Left renal cortex interstitium (tissue), 4 donors: Measurements from ENCODE around the gene ACBD7. TPM values are rescaled to one million over a fixed set of nuclear protein-coding genes. Genes with fewer than 3 reads are reported as not detected.

Source experiments
- DNase-seq, 4 donors: peaks; one replicate each; pipeline ENCODE4 v3.0.0-alpha.2; 2013; ENCODE audit warnings: low read depth in 4 of 4, low spot score in 2 of 4, missing footprints in 1 of 4
- polyA plus RNA-seq, 4 donors: library from polyadenylated mRNA; unstranded; fragments of 120-200 nt; gene quantifications; one replicate each; pipeline ENCODE4 v1.2.1, GENCODE V29; 2013; ENCODE audit not compliant: insufficient read length in 4 of 4

ACBD7 gene
- polyA plus RNA-seq, 4 donors, result 5.5 to 8.0 (median 6.8) TPM

GRCh38 chr10:15092855-15093408 is 4.4 kb upstream of the ACBD7 start:
- DNase-seq, result no peak

DNA sequence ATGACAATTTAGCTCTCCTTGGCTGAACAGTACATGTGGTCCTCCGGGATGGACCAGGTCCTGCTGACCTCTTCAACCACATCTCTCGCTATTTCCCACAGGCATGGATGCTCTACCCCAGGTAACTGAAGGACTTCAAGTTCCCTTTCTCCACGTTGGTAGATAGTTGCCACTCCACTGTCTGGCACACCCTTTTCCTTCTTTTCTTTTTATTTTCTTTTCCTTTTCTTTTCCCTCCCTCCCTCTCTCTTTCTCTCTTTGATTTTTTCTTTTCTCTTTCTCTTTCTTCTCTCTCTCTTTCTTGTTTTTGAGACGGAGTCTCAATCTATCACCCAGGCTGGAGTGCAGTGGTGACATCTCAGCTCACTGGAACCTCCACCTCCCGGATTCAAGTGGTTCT is 2.8 kb upstream of the ACBD7 start:
- DNase-seq, result no peak

DNA sequence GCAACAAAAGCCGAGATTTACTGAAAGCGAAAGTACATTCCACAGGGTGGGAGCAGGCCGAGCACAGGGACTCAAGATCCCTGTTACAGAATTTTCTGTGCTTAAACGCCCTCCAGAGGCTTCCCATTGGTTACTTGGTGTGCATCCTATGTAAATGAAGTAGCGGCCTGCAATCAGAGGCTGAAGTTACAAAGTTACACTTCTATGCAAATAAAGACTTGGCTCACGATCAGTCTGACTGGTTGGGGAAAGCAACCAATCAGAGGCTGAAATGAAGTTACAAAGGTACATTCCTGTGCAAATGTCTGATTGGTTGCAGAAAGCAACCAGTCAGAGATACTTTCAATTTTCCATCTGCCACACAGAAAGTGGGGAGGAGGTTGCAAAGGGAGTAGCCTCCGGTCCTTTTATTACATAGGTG is 4.1 kb downstream of the ACBD7 start:
- DNase-seq, result peak in 3 of 4 donors; percentile 67 to 77 (median 72)

- DNase-seq, result no peak
Measured at GRCh38 chr10:15083674-15084501, 4.7 kb downstream of the ACBD7 start.

- DNase-seq, result no peak
Measured at GRCh38 chr10:15075421-15075820, 13.2 kb downstream of the ACBD7 start.

GRCh38 chr10:15072358-15072757 is 16.2 kb downstream of the ACBD7 start:
- DNase-seq, result no peak

DNA sequence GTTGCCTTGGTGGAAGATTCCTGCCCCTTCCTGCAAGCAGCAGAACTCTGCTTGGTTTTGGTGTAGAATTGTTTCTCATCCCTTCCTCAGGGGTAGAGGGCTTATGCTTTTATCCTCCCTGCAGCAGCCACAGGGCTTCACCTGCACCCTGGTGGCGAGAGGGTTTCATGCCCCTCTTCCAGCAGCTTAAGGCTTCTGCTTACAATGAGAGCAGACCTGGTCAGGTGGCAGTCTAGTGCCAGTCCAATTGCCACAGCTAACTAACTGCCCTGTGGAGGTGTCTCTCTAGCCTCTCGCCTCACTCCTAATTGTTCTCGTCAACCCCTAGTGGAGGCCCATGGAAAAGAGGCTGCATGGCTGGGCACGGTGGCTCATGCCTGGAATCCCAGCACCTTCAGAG is 19.3 kb downstream of the ACBD7 start:
- no peak for DNase-seq

GRCh38 chr10:15068802-15069201 is 19.8 kb downstream of the ACBD7 start:
- DNase-seq, result no peak

GRCh38 chr10:15067154-15067553 is 21.4 kb downstream of the ACBD7 start:
- DNase-seq, result no peak

DNA sequence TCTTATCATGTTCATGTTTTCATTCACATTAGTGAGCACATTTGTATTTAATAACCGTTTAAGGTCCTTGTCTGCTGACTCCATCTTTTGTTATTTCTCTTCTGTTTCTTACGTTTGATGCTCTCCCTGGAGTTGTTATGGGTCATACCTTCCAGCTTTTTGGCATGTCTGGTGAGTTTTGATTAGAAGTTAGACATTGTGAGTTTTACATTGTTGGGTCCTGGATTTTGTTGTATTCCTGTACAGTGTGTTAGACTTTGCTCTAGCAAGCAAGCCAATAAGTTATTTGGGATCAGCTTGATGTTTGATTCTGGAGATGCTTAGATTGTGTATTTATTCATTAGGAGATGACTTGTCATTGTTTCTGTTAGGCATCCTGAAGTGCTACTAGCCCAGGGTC is 27.9 kb downstream of the ACBD7 start:
- DNase-seq, result no peak

GRCh38 chr10:15059914-15060313 is 28.7 kb downstream of the ACBD7 start:
- no peak for DNase-seq

- no peak for DNase-seq
Measured at GRCh38 chr10:15058689-15059088, 29.9 kb downstream of the ACBD7 start.

DNA sequence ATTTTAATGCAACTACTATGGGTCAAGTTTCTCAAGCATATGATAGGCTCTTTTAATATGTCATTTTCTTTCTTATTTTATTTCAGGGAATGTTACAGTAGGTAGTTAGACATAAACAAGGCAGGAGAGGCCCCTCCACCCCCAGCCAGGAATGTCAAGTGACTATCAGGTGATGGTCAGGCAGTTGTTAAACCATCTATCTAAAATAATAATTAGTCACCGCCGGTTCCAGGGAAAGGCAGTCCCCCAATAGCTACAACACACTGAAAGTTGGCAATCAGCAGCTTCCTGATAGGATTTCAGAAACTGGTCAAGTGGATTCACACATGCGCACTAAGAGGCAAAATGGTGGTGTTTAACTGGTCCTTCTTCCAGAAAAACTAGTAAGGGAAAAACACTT is 35.5 kb downstream of the ACBD7 start:
- no peak for DNase-seq

- no peak for DNase-seq
Measured at GRCh38 chr10:15052121-15052520, 36.5 kb downstream of the ACBD7 start.

DNA sequence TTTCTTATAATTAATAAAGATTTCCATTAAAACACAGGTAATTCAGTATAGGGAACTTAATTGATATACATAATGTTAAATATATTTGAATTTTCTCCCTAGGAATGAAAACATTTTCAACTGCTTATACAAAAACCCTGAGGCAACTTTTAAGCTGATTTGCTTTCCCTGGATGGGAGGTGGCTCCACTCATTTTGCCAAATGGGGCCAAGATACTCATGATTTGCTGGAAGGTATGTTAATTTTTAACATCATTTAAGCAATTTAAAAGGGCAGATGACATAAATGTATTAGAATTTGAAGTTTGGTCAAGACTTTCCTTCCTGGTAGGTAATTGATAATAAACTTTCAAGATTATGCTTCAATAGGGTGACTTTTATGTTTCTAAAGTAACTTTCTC is 39.0 kb downstream of the ACBD7 start:
- DNase-seq, result no peak

- peak; percentile 2 to 28 (median 22) for DNase-seq
Measured at GRCh38 chr10:15046626-15047025, 42.0 kb downstream of the ACBD7 start.

GRCh38 chr10:15045380-15045779 is 43.2 kb downstream of the ACBD7 start:
- DNase-seq, result no peak

DNA sequence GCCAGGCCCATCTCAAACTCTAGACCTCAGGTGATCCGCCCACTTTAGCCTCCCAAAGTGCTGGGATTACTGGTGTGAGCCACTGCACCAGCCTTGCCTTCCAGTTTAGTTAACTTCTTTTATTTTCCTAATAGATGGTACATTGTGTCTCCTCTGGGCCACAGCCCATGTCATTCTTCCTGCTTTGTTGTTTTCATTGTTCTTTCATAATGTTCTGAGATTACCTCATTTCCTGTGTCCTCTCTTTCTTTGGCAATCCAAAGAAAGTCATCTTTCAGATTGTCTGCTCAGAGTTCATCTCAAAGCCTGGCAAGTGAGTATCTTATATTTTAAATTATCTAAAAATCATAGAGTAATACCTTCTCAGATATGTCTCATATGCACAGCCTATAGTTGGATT is 44.9 kb downstream of the ACBD7 start, which contains the start of gene OLAH:
TSS of gene OLAH (plus strand) at position 270 of the 400 bp plus-strand sequence. CDS start 3,346 bp downstream, outside the sequence.
- DNase-seq, result no peak

DNA sequence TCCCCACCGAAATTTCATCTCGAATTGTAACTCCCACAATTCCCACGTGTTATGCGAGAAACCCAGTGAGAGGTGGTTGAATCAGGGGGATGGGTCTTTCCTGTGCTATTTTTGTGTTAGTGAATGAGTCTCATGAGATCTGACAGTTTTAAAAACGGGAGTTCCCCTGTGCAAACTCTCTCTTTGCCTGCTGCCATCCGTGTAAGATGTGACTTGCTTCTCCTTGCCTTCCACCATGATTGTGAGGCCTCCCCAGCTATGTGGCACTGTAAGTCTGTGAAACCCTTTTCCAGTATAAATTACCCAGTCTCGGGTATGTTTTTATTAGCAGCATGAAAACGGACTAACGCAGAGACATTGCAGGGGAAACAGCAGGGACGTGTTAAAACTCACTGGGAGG is 50.2 kb downstream of the ACBD7 start:
- no peak for DNase-seq

- no peak for DNase-seq
Measured at GRCh38 chr10:15037691-15038090, 50.9 kb downstream of the ACBD7 start.

DNA sequence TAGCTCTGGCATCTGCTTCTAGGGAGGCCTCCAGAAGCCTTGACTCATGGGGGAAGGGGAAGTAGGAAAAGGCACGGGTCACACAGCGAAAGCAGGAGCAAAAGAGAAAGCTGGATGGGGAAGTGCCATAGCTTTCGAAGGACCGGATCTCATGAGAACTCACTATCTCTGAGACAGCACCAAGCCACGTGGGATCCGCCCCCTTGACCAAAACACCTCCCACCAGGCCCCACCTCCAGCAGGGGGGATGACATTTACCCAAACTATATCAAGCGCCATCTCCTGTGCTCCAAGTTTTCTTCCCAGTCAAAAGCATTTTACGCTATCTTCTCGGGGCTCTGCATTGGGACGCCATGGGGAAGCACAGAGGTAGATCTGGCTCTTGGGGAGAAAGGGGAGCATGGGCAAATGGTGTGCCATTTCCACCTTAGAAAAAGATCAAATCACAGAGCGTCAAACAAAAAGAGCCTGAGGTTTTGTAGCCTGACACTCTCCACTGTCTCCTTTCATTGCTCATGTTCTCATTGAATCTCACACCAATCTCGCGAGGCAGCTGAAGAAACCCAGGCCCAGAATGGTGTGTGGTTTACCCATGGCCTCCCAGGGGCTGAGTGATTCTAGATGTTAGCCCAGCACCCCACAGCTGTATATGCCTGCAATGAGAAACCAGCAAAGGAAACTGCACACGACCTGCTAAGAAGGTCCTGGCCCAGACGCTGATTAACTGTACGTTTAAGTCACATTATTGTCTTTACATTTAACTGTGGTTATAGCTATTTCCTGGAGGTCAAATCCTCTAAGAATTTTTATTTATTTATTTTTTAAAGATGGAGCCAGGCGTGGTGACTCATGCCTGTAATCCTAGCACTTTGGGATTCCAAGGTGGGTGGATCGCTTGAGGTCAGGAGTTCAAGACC is 52.9 kb downstream of the ACBD7 start:
- DNase-seq, result no peak
